Activated CD4-positive, CD25-positive, alpha-beta regulatory T cell (primary cell): Measurements from ENCODE around the gene HP1BP3.

Experiments used
- DNase-seq, 4 experiments: peaks; one replicate each; lab custom pipeline; 2025; lab: John Stamatoyannopoulos, UW

The HP1BP3 gene

DNA sequence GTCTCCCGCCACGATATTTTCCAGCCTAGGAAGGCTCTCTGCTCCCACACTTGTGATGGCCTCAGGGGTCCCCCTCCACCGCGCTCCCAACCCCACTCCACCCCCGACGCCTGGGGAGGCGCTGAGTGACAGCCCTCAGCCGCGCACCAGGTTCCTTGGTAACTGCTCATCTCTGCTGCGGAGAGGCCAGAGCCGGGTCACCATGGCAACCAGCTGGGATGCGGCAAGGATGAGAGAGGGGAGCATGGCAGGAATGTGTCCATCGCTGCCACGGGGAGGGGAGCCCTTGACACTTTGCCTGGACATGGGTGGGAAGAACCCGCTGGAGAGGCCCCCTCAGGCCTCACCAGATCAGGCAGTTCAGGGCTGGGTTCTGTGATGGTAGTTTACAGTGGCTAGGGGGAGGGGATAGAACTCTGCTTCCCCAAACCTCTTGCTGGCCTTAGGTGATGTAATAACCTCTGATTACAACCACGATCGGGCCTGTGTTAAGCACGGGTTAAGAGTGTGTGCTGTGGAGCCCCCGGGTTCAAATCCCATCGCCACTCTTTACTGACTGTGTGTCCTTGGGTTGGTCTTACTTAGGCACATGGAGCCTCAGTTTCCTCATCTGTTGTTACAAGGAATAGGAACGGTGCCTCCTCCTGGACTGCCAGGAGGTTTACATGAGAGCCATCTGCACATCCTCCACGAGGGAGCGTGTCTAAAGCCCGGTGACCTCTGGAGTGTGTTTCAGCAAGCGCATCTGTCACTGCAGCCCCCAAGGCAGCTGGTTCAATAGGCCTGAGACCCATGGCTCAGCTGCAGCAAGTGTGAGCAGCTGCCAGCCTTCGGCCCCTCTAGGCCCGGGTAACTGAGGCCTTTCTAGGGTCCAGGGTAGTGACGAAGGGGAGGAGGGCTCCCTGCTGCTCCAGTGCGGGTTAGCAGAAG is 75.6 kb downstream of the HP1BP3 start:
- DNase-seq: no peak

DNA sequence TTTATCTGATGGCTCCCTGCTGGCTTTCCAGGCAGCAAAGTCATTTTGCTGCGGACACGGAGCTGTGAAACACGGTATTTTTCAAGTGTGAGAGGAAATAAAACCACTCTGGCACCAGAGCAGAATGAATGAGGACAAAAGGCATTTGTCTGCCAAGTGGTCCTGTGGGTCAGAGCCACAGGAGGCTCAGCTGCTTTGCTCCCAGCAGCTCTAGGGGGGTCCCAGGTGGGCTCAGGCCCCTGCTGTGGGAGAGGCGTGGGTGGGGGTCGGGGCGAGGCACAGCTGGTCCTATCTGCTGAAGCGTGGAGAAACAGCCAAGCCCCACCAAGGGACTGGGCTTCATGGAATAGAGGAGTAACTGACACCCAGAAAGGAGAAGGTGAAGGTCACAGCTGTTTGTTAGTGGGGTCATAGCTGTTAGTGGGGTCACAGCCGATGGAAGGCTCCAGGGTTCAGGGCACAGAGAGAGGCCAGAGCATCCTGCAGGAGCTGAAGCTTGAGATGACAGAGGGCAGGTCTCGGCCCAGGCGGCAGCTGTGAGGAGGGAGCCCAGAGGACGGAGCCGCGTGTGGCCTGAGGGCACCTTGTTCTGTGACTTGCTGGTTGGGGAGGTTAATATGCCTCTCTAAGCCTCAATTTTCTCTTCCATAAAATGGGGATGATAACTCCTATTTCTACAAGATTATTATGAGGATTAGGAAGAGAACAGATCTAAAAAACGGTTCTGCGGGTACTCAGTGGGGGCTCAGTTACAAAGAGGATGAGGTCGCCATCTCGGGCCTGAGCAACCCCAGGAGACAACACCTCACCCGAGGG is 76.4 kb downstream of the HP1BP3 start:
- DNase-seq: no peak

DNA sequence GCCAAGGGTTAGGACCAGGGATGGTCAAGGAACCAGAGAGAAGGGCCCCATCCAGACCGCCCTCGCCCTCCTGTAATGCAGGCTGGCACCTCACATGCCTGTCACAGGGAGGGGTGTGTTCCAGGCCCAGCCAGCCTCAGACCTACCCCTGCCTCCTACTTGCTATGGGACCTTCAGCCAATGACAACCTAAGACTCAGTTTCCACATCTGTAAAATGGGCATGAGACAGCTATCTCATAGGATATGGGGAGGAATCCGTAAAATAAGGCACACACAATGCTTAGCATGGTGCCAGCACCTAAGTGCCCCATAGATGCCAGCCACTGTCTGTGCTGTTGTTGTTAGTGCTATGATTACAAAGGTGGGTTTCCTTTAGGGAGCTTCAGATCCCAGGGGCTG is 77.2 kb downstream of the HP1BP3 start:
- no peak for DNase-seq

DNA sequence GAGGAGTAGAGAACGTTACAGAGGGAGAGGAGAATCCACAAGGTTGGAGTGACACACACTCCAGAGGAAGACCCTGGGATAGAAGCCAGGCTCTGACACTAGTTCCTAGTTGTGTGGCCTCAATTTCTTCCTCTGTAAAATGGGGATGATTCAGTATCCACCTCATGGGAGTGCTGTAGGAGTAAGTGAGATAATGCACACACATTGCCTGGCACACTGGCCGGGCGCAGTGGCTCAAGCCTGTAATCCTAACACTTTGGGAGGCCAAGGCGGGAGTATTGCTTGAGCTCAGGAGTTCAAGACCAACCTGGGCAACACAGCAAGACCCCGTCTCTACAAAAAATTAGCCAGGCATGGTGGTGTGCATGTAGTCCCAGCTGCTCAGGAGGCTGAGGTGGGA is 78.2 kb downstream of the HP1BP3 start:
- no peak for DNase-seq

DNA sequence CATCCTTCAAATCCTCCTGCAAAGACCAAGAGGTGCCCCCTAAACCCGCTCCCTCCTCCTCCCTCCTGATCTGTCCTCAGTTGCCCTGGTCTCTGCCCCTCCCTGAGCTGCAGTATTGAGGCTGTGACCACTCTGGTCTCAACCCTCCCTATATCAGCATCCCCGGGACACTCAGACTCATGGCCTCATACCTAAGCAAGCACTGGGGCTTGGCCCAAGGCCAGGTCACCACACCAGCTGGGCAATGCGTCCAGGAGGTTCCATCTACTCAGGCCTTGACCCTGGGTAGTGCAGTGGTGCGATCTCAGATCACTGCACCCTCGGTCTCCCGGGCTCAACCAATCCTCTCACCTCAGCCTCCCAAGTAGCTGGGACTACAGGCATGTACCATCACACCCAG is 79.0 kb downstream of the HP1BP3 start:
- DNase-seq: no peak

DNA sequence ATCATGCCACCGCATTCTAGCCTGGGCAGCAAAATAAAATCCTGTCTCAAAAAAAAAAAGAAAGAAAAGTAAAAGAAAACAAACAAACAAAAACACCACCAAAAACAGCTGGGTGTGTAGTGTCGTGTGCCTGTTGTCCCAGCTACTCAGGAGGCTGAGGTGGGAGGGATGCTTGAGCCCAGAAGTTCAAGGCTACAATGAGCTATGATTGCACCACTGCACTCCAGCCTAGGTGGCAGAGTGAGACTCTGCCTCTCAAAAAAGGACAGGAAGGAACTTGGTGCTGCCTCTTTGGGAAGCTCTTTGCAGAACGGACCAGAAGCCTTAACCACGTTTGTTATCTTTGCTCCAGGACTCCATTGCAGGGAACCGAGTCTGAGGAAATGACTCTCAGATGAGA is 80.3 kb downstream of the HP1BP3 start:
- no peak for DNase-seq

DNA sequence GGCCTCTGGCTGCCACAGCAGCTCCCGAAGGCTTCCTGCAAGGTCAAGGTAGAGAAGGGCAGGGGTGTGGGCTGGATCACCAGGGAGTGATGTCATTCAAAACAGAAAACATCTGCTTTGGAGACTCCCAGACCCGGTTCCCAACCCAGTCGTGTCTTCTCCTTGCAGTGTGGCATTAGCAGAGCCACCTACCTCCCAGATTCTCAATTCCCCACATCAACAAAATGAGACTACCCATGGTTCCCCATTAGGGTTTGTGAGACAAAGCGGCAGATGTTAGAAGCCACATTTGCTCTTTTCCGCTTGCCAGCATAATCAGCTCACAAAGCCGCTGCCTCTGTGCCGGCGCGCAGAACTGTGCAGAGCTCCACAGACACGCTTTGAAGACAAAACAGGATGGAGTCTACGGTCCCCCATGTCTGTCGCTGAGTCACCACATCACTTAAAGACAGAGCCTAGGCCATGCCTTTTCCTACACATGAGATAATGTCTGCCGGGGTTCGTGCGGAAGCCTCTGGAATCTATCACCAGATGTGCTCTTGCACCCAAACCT is 81.8 kb downstream of the HP1BP3 start:
- DNase-seq: no peak

DNA sequence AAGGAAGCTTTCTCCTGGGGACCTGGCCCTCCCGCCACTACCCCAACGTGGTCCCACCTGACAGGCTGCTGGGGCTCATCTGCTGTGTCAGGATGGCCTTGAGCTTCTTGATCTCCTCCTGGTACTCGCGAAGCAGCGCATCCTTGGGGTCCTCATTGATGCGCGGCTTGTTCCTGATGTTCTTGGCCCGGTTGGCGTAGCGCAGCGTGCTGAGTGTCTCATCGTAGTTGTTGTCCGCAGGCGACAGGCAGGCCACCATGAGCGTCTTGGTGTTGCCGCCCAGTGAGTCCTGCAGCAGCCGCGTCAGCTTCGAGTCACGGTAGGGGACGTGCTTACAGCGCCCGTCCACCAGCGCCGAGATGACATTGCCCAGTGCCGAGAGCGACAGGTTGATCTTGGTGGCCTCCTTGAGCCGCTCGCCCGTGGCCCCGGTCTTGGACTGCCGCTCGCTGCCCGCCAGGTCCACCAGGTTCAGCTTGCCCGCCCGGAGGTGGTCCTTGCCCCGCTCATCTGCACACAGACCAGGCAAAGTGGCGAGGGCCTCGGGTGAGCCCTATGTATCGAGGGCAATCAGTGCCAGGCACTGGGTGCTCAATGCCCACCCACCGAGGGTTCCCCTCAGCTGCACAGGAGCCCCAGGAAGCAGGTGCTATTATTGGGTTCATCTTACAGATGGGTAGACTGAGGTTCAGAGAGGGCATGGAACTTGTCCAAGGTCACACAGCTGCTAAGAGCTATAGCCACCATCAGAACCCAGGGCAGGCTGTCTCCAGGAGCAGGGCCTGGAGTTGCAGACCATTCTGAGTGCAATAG is 82.5 kb downstream of the HP1BP3 start:
- DNase-seq: no peak

DNA sequence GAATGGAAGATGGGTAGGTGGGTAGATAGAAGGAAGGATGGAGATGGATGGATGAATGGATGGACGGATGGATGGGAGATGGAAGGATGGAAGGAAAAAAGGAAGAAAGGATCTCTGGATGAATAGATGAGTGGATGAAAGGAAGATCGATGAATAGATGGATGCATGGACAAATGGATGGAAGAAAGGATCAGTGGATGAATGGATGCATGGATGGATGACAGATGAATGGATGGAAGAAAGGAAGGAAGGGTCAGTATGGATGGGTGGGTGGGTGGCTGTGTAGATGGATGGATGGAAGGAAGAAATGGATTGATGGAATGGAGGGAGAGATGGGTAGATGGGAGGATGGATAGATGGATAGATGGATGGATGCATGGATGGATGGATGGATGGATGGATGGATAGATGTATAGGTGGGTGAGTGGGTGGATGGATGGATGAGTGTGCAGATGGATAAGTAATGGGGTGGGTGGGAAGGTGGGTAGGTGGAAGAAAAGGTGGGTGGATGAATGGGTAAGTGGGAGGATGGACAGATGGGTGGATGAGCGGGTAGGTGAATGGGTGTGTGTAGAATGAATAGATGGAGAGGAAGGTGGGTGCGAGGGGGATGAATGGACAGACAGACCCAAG is 83.9 kb downstream of the HP1BP3 start:
- DNase-seq: no peak

DNA sequence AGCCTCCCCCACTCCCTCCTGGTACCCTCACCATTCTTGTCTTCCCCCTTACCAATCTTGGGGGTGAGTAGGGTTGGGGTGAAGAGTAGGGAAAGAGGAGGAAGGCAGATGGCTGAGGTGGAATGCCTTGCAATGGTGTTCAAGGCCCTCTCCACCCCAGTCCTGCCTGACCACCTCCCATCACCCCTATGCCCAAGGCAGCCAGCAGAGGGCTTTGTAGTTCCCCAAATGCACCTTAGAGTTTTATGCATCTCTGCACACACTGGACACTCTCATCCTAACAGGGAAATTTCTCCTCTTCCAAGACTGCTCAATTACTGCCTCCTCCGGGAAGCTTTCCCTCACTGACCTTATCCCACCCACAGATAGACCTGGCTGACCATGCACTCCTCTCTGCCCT is 84.7 kb downstream of the HP1BP3 start:
- DNase-seq: no peak

DNA sequence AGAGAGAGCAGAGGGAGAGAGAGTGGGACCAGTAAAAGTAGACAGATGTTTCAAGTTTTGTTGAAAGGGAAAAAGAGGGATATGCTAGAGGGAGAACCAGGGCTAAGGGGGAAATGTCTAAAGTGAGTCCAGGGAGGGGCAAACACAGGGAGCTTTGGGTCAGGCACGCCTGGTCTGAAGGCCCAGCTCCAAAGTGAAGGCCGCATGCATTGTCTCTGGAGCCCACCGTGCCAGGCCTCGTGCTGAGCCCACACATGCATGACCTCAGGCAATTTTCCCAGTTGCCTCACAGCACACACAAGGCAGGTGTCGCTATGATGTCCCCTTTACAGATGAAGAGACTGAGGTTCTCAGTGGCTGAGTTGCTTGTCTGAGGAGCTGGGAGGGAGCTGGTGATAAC is 85.3 kb downstream of the HP1BP3 start:
- DNase-seq: no peak

DNA sequence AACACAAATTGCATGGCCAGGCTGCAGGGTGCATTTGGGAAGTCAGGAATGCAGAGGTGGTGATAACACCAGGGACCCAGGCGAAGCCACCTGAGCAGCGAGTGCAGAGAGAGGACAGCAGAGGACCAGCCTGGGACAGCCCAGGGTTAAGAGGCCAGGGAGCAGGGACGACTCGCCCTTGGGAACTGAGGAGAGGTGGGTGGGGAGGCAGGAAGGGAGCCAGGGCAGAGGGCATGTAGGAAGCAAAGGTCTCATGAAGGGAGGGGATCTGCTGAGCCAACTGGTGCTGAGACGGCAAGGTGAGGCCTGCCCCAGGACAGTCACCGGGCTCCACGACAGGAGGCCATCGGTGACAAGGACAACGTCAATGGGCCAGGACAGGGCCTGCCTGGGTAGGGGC is 85.7 kb downstream of the HP1BP3 start:
- DNase-seq: no peak

DNA sequence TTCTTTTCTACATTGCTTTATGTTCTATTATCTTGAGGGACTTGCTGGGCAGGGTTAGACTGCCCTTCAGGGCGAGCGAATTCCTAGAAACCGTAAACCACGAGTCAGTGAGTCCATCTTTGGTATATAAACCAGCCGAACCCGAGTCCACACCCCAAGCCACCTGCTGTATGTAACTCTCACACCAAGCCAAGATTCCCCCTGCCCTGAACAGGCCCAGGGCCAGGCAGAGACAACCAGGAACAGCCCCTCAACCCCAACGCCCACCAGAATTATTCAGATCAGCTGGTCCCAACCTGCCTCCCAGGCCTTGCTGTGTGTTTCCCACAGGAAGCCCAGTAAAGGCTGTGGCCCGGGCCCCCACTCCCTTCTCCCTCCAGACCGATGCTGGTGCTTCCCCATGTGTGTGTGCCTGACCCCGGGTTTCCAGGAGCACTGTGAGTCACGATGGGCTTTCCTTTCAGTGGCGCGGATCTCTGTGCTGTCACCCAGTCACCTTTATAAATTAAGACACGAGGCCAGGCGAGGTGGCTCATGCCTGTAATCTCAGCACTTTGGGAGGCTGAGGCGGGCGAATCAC is 86.4 kb downstream of the HP1BP3 start:
- no peak for DNase-seq

DNA sequence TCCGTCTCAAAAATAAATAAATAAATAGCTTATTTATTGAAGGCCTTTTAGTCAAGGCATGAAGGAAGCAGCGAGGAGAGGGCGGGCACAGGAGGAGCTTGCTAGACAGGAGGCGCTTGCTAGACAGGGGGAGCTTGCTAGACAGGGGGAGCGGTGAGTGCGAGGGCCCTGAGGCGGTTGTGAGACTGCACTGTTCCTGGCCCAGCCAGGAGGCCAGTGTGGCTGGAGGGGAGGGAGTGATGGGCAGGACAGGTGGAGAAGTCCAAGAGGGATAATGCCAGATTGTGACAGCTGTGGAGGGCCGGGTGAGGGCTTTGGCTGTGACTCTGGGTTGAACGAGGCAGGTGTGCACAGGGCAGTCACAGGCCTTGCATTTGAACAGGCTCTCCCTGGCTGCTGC is 87.5 kb downstream of the HP1BP3 start:
- DNase-seq: no peak

DNA sequence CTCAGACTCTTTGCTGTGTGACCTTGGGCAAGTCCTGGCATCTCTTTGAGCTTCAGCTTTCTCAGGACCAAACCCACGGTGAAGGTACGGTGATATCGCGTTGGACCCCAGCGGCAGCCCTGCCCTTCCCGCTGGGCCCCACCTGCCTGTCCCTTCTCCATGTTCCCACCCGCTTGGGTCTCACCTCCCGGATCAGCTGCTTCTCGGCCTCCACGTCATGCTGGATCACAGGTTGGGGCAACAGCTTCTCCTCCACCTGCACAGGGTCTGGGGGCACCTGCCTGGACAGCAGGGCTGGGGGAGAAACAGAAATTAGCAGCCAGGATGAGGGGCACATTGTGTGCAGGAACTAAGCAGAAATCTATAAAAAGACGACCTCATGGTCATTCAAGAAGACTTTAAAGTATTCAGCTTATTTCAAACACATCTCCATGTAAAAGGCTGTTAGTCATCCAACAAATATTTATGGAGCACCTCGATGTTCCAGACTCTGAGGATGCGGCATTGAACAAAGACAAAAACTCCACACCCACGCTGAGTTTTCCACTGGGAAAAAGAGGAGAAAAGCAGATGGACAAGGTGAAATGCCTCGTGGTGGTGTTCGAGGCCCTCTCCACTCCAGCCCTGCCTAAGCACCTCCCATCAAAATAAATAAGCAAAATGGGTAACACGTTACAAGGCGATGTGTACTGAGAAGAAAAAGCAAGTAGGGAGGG is 88.8 kb downstream of the HP1BP3 start:
- no peak for DNase-seq

DNA sequence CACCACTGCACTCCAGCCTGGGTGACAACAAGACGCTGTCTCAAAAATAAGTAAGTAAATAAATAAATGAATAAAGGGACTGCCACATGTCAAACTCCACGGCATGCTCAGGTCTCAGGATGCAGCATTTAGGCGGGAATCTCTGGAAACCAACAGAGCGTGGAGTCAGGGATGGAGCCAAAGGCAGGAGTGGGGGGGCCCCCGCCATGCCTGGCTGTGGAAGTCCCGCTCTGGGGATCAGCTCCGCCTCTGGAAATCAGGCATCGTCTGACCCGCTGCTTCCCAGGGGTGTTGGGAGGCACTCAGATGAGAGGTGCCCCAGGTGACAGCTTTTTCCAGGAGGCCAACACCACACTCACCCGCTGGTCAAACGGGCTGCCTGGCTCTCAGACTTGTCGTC is 89.5 kb downstream of the HP1BP3 start:
- no peak for DNase-seq

DNA sequence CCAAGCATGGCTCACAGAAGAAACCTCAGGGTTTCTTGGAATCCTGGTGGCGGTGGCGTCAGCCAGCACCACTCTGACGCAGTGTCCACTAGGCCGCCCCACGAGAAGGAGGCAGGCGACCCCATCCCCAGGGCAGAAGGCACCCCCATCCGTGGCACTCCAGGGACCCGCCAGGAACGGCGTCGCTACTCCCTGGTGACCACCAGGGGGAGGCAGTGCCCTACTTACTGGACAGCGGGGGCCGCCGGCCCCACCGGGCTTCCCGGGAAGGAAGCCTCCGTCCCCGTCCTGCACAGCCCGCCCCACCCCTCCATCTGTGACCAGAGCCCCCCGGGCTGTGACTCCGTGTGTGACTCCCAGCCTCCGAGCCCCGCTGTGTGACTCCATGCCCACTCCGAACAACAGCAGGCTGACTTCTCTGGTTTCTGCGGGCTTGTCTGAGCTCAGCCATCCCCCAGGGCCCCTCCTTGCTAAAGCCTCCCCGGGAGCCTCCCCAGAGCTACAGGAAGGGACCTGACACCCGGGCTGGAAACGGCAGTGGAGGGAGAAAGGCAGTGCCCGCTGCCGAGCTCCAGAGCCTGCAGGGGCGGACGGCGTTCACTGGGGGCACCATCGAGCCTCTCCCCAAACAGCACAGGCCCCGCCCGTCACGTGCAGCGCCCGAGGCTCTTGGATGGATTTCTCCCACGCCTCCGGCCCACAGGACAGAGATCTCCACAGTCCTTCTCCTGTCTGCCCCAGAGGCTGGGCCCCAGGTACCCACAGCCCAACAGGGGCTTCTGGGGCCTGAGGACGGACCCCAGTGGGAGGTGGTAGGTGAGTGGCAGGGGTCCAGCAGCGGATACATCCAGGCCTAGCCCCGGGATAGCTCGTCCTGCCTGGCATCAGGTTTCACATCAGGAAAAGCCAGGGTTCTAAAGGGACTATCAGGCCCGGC is 90.4 kb downstream of the HP1BP3 start:
- peak; percentile 54 to 63 (median 54) for DNase-seq

DNA sequence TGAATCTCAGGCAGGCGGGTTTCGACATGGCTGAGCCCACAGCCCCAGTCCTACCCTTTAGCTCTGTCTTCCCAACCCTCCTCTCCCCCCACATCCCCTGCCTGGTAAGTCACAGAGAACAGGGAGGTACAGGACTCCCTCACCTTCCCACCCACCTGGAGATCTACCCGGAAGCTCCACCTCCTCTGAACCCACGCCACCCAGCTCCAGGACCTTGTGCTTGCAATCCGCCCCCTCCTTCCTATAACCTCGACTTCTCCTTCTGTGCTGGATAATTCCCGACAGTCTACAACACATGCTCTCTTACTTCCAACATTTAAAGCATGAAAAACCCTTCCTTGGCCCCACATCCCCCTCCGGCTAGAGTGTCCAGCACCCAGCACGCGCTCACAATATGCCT is 91.6 kb downstream of the HP1BP3 start:
- DNase-seq: no peak

DNA sequence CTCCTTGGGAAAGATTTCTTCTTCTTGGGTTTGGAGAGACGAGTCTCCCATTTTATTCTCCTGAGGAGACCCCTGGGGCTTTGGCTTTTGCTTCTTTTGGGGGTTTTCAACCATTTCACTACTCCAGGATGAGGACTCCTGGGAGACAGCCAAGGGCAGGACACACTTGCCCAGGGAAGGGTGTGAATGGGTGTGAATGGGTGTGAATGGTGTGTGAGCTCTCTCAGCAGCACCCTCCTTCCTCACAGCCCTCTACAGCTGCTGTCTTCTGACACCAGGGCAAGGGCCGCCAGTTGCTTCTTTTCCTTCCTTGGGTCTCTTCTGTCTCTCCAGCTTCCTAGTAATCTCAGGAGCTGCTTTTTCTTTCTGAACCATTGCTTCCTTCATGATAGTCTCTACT is 93.5 kb downstream of the HP1BP3 start:
- no peak for DNase-seq
